ENCODE data around the gene IRF9. TPM values are rescaled to one million over a fixed set of nuclear protein-coding genes. Genes with fewer than 3 reads are reported as not detected.

The IRF9 gene
- total and polyA plus RNA-seq, 2 of the 13 experiments (the other 11 are each of a cell fraction or from before 2014, with no cell fraction given), result 14.9 to 49.7 TPM

- no peak for TF ChIP-seq ZNF530 (CRISPR knock-in tag; IDR thresholded peaks at IDR 0.05; ENCODE audit: low read depth)
- peak; percentile 100 for TF ChIP-seq ELF4 (CRISPR knock-in tag; IDR thresholded peaks at IDR 0.05; ENCODE audit: borderline replicate concordance)
- no peak for TF ChIP-seq ZUFSP (CRISPR knock-in tag; IDR thresholded peaks at IDR 0.05; ENCODE audit: borderline replicate concordance)
- TF ChIP-seq ZNF800 (CRISPR knock-in tag; IDR thresholded peaks at IDR 0.05), result peak; percentile 97
- peak; percentile 99 for TF ChIP-seq ZNF709 (CRISPR knock-in tag; IDR thresholded peaks at IDR 0.05)
- peak; percentile 99 for TF ChIP-seq ZNF451 (CRISPR knock-in tag; IDR thresholded peaks at IDR 0.05)
- peak; percentile 79; the same call in 1 of the 2 replicates for TF ChIP-seq PRDM4 (CRISPR knock-in tag; IDR thresholded peaks at IDR 0.05; ENCODE audit: borderline replicate concordance)
- TF ChIP-seq ESRRA (CRISPR knock-in tag; IDR thresholded peaks at IDR 0.05; ENCODE audit: low read depth), result peak; percentile 95
- TF ChIP-seq ZNF841 (CRISPR knock-in tag; IDR thresholded peaks at IDR 0.05; ENCODE audit: borderline replicate concordance), result no peak
- TF ChIP-seq ZMYM3 (CRISPR knock-in tag; IDR thresholded peaks at IDR 0.05), result peak; percentile 76
- TF ChIP-seq ZNF564 (CRISPR knock-in tag; IDR thresholded peaks at IDR 0.05), result no peak
- peak; percentile 99 for TF ChIP-seq ERF (CRISPR knock-in tag; IDR thresholded peaks at IDR 0.05)
- TF ChIP-seq ZNF335 (CRISPR knock-in tag; IDR thresholded peaks at IDR 0.05), result peak; percentile 100
- no peak; the same call in 1 of the 2 replicates for TF ChIP-seq FOXO4 (CRISPR knock-in tag; conservative IDR thresholded peaks at IDR 0.05)
- peak; percentile 82; the same call in 1 of the 2 replicates for TF ChIP-seq TBP (CRISPR knock-in tag; IDR thresholded peaks at IDR 0.05)
- TF ChIP-seq ZNF557 (CRISPR knock-in tag; IDR thresholded peaks at IDR 0.05), result peak; percentile 36; the same call in 1 of the 2 replicates
- TF ChIP-seq ZNF367 (CRISPR knock-in tag; IDR thresholded peaks at IDR 0.05; ENCODE audit: borderline replicate concordance), result peak; percentile 73
- peak; percentile 100 for TF ChIP-seq ZNF747 (CRISPR knock-in tag; IDR thresholded peaks at IDR 0.05; ENCODE audit: borderline replicate concordance)
- peak; percentile 100 for TF ChIP-seq DMAP1 (CRISPR knock-in tag; IDR thresholded peaks at IDR 0.05)
- TF ChIP-seq, protein P1, sequence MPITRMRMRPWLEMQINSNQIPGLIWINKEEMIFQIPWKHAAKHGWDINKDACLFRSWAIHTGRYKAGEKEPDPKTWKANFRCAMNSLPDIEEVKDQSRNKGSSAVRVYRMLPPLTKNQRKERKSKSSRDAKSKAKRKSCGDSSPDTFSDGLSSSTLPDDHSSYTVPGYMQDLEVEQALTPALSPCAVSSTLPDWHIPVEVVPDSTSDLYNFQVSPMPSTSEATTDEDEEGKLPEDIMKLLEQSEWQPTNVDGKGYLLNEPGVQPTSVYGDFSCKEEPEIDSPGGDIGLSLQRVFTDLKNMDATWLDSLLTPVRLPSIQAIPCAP (CRISPR knock-in tag; IDR thresholded peaks at IDR 0.05; ENCODE audit: low read depth), result 0 out of 2 replicates have a peak, but pooled peaks have one; percentile 0
- TF ChIP-seq ZNF333 (CRISPR knock-in tag; IDR thresholded peaks at IDR 0.05; ENCODE audit: borderline replicate concordance), result peak; percentile 96
Measured at GRCh38 chr14:24195186-24196070, 34.4 kb downstream of the IRF9 start, which contains the start of gene TM9SF1 (continued).

All from HepG2 (cell line).